Smooth muscle cell (in vitro differentiated cells): ENCODE data around the gene TPP1. TPM values are rescaled to one million over a fixed set of nuclear protein-coding genes. Genes with fewer than 3 reads are reported as not detected.
A peak's percentile ranks its signal among the peaks of the same experiment; 100 is the strongest.

ENCODE experiments used
- DNase-seq: peaks from one replicate; lab custom pipeline; 2025; ENCODE audit not compliant: unreplicated experiment; lab: John Stamatoyannopoulos, UW
- H2AFZ ChIP-seq: fragments of 200-600 bp; sonication (generic); 2 replicates; pipeline ENCODE4 v1.6.0; 2016; ENCODE audit warnings: antibody characterized with exemption, low read depth, mild to moderate bottlenecking
- H3F3A ChIP-seq: fragments of 200-600 bp; sonication (generic); 2 replicates; pipeline ENCODE4 v1.6.0; 2017; ENCODE audit warnings: antibody characterized with exemption, low read depth
- H3K27ac ChIP-seq: fragments of 200-600 bp; sonication (generic); 2 replicates; pipeline ENCODE4 v1.5.1; 2016; ENCODE audit warnings: low read depth, mild to moderate bottlenecking
- H3K27me3 ChIP-seq: fragments of 200-600 bp; sonication (generic); 2 replicates; pipeline ENCODE4 v1.6.1; 2016; ENCODE audit warnings: low read depth, mild to moderate bottlenecking
- H3K36me3 ChIP-seq: fragments of 200-600 bp; sonication (generic); 2 replicates; pipeline ENCODE4 v1.5.1; 2016; ENCODE audit warnings: low read depth
- H3K4me1 ChIP-seq: fragments of 200-600 bp; sonication (generic); 2 replicates; pipeline ENCODE4 v1.5.1; 2016; ENCODE audit warnings: low read depth
- H3K4me2 ChIP-seq: fragments of 200-600 bp; sonication (generic); 2 replicates; pipeline ENCODE4 v1.6.0; 2016; ENCODE audit warnings: mild to moderate bottlenecking
- H3K4me3 ChIP-seq: fragments of 200-600 bp; sonication (generic); 2 replicates; pipeline ENCODE4 v1.5.1; 2016; ENCODE audit warnings: mild to moderate bottlenecking
- H3K79me2 ChIP-seq: fragments of 200-600 bp; sonication (generic); 2 replicates; pipeline ENCODE4 v1.6.0; 2016; ENCODE audit warnings: low read depth, mild to moderate bottlenecking
- H3K9ac ChIP-seq: fragments of 200-600 bp; sonication (generic); 2 replicates; pipeline ENCODE4 v1.6.0; 2016; ENCODE audit warnings: low read depth
- H3K9me3 ChIP-seq: fragments of 200-600 bp; sonication (generic); replicated peaks from 2 replicates; pipeline ENCODE4 v1.5.1; 2016; ENCODE audit warnings: low read depth
- H4K20me1 ChIP-seq: fragments of 200-600 bp; sonication (generic); 2 replicates; pipeline ENCODE4 v1.6.0; 2016; ENCODE audit warnings: low read depth
- CTCF ChIP-seq: fragments of 200-600 bp; sonication (generic); IDR thresholded peaks from 2 replicates; pipeline ENCODE4 v1.5.1; 2017; ENCODE audit warnings: borderline replicate concordance, mild to moderate bottlenecking, antibody characterized with exemption; ENCODE audit not compliant: insufficient read depth, poor library complexity, severe bottlenecking
- WGBS: methylation state at CpG from one replicate; pipeline ENCODE4 v1.1.7; 2016; ENCODE audit warnings: low lambda C conversion rate; 5-methylcytosine and 5-hydroxymethylcytosine counted together
- polyA plus RNA-seq: library from polyadenylated mRNA; unstranded; fragments of >200 nt; fragmentation: Nextera tagmentation; extraction: Ambion mirVana; gene quantifications from 2 replicates; pipeline ENCODE4 v1.2.1, GENCODE V29; 2016
- total RNA-seq: library from RNA; depleted of rRNA; stranded (reverse); fragments of >200 nt; gene quantifications from 2 replicates; pipeline ENCODE4 v1.2.3, GENCODE V29; 2014

Gene TPP1
- total RNA-seq (21.6 and 37.3 TPM in 2 replicates), polyA plus RNA-seq (54.1 and 55.4 TPM in 2 replicates)

DNA sequence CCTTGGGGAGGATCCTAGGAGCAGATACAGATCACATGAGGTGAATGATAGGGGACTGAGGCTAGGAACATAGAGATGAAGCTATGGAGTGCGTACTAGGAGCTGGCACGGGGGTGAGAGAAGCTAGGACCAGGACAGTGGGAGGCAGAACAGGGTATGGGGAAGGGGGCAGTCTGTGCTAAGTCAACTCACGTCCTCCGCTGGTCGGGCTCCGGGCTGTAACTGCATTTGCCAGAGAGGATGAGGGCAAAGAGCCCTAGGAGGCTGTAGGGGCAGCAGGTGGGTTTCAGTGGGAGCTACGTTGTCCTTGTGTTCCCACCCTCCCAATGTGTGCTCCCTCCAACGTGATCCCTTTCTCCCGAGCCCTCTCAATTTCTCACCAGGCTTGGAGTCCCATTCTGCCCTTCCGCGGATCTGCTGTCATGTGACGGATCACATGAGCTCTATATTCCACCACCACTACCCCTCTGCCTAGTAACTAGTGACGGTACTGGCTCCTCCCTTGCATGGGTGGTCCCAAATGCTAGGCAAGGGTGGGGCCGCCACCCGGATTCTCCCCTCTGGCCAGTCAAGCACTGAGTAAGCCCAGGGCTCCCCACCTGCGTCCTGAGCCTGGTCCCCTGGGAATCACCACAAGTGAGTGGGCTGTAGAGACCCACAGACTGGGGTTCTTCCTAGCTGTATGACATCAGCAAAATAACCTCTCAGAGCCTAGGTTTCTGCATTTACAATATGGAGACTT, at the start of gene TPP1:
TPP1 (minus strand) TSS at position 419 of the 742 bp plus-strand sequence; CDS start at position 397, 22 bp downstream.
- Histone ChIP-seq H3F3A (peaks cover 6% of the 10 kb centered on the region), H3K4me1 (peaks cover 13% of the 10 kb centered on the region), H3K4me2 (peak within 1 kb of the TSS; percentile 98), H3K27me3 (no peaks in the 10 kb centered on the region), H3K36me3 (no peaks in the 10 kb centered on the region), H3K9ac (peak within 1 kb of the TSS; percentile 92), H2AFZ (peak within 1 kb of the TSS; percentile 81), H3K4me3 (peak within 1 kb of the TSS; percentile 80), H3K9me3 (no peaks in the 10 kb centered on the region), H3K27ac (peak within 1 kb of the TSS; percentile 74), H4K20me1 (no peaks in the 10 kb centered on the region), H3K79me2 (no peaks in the 10 kb centered on the region)
- no peak for TF ChIP-seq CTCF
- peak; percentile 66 for DNase-seq
- under 1% methylated on average over 16 of the region's 16 CpGs for WGBS

GRCh38 chr11:6667733-6668374, 48.6 kb upstream of the TPP1 start:
- peak; percentile 57 for TF ChIP-seq CTCF
- H2AFZ ChIP-seq: no peak overlapping the region

DNA sequence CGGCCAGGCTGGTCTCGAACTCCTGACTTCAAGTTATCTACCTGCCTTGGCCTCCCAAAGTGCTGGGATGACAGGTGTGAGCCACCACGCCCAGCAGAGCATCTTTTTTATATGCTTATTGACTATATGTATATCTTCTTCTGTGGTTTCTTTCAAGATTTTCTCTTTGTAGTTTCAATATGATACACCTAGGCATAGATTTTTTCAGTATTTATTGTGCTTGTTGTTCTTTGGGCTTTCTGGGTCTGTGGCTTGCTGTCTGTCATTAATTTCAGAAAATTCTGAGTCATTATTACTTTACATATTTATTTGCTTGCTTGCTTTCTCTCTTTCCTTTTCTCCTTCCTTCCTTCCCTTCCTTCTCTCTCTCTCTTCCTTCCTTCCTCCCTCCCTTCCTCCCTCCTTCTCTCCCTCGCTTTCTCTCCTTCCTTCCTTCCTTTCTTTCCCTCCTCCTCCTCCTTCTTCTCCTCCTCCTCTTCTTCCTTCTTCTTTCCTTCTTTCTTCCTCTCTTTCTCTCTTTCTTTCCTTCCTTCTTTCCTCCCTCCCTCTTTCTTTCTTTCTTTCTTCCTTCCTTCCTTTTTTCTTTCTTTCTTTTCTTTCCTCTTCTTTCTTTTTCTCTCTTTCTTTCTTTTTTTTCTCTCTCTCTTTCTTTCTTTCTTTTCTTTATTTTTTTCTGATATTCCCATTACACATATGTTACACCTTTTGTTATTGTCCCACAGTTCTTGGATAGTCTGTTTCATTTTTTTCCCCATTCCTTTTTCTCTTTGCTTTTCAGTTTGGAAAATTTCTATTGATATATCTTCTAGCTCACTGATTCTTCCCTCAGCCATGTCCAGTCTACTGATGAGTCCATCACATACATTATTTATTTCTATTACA, 47.3 kb upstream of the TPP1 start:
- Histone ChIP-seq H3K4me1 (no peaks in the 10 kb centered on the region), H4K20me1 (no peaks in the 10 kb centered on the region), H3K9me3 (no peaks in the 10 kb centered on the region), H3K27ac (no peak overlapping the region), H3K4me2 (no peak overlapping the region), H3K4me3 (no peak overlapping the region), H3K9ac (no peak overlapping the region), H3F3A (no peaks in the 10 kb centered on the region), H3K36me3 (no peaks in the 10 kb centered on the region), H3K27me3 (no peaks in the 10 kb centered on the region), H3K79me2 (no peaks in the 10 kb centered on the region), H2AFZ (no peak overlapping the region)
- no peak for DNase-seq
- TF ChIP-seq CTCF: no peak
- WGBS: 86% methylated on average over 4 of the region's 4 CpGs

More at GRCh38 chr11:6667733-6668374, 48.6 kb upstream of the TPP1 start:
- no peaks in the 10 kb centered on the region for H4K20me1 ChIP-seq
- no peak overlapping the region for H3K4me2 ChIP-seq
- no peak for DNase-seq
- no peaks in the 10 kb centered on the region for H3K36me3 ChIP-seq
- no peaks in the 10 kb centered on the region for H3K79me2 ChIP-seq
- WGBS: 64% methylated on average over 3 of the region's 3 CpGs
- H3K9me3 ChIP-seq: no peaks in the 10 kb centered on the region
- H3K4me3 ChIP-seq: no peak overlapping the region
- no peaks in the 10 kb centered on the region for H3K27me3 ChIP-seq
- H3K27ac ChIP-seq: no peak overlapping the region
- no peaks in the 10 kb centered on the region for H3F3A ChIP-seq
- H3K9ac ChIP-seq: no peak overlapping the region
- H3K4me1 ChIP-seq: no peaks in the 10 kb centered on the region
